ENCODE results near the gene VIL1. TPM values are rescaled to one million over a fixed set of nuclear protein-coding genes. Genes with fewer than 3 reads are reported as not detected.
A peak's percentile ranks its signal among the peaks of the same experiment; 100 is the strongest.

The VIL1 gene
- total RNA-seq, 4 donors from 2014 or later, result not detected

DNA sequence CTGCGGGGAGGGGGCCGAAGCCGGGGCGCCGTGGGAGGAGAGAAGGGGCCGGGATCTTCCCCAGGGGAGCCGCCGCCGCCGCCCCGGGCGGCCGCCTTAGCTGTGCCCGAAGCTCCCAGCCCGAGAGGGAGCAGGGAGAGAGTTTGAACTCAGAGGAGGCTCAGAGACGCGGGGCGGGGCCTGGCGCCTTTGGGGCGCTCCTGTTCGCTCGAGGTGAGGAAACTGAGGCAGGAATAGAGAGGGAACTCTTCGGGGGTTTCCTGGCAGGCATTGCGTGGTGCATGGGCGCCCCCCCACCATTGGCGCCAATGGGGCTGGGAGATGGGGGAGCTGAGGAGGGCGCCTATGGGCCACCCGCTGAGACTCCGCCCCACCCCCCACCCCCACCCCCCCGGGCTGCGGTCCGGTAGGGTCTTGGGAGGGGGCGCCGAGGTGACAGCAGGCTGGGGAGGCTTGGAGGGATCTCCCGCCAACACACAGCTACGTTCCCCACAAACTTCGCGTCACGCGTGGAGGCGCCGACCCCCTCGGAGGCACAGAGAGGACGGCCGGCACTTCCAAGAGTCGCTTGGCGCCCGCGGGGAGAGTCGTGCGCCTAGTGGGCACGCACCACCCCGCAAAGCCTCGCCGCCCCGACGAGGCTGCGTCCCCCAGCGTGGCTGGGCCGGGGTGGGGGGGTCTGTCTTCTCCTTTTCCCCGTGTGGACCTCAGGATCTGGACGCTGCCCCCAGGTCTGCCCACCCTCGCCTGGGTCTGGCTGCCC, 18.6 kb upstream of the VIL1 start:
- peak overlapping the region; percentile 96 to 100 (median 98) for H3K27ac ChIP-seq
- 0 to 1% methylated on average over 33 to 45 of the region's 63 CpGs for WGBS, 2 donors
- no peaks in the 10 kb centered on the region for H3K27me3 ChIP-seq
- DNase-seq (ENCODE audit: low spot score in 2 of 2), result no peak
- H3K4me3 ChIP-seq, result peak overlapping the region; percentile 72 to 98 (median 94)
- TF ChIP-seq POLR2A (IDR thresholded peaks at IDR 0.05) (peak in 1 of 2 donors; percentile 11), EP300 (IDR thresholded peaks at IDR 0.05) (no peak)
- TF ChIP-seq, protein P1, sequence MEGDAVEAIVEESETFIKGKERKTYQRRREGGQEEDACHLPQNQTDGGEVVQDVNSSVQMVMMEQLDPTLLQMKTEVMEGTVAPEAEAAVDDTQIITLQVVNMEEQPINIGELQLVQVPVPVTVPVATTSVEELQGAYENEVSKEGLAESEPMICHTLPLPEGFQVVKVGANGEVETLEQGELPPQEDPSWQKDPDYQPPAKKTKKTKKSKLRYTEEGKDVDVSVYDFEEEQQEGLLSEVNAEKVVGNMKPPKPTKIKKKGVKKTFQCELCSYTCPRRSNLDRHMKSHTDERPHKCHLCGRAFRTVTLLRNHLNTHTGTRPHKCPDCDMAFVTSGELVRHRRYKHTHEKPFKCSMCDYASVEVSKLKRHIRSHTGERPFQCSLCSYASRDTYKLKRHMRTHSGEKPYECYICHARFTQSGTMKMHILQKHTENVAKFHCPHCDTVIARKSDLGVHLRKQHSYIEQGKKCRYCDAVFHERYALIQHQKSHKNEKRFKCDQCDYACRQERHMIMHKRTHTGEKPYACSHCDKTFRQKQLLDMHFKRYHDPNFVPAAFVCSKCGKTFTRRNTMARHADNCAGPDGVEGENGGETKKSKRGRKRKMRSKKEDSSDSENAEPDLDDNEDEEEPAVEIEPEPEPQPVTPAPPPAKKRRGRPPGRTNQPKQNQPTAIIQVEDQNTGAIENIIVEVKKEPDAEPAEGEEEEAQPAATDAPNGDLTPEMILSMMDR (IDR thresholded peaks at IDR 0.05), result no peak
- no peaks in the 10 kb centered on the region for H3K9me3 ChIP-seq
- H3K36me3 ChIP-seq, result peaks cover 0 to 41% (median 4%) of the 10 kb centered on the region in 3 donors
- H3K4me1 ChIP-seq, result peaks cover 0 to 63% (median 44%) of the 10 kb centered on the region in 4 donors

DNA sequence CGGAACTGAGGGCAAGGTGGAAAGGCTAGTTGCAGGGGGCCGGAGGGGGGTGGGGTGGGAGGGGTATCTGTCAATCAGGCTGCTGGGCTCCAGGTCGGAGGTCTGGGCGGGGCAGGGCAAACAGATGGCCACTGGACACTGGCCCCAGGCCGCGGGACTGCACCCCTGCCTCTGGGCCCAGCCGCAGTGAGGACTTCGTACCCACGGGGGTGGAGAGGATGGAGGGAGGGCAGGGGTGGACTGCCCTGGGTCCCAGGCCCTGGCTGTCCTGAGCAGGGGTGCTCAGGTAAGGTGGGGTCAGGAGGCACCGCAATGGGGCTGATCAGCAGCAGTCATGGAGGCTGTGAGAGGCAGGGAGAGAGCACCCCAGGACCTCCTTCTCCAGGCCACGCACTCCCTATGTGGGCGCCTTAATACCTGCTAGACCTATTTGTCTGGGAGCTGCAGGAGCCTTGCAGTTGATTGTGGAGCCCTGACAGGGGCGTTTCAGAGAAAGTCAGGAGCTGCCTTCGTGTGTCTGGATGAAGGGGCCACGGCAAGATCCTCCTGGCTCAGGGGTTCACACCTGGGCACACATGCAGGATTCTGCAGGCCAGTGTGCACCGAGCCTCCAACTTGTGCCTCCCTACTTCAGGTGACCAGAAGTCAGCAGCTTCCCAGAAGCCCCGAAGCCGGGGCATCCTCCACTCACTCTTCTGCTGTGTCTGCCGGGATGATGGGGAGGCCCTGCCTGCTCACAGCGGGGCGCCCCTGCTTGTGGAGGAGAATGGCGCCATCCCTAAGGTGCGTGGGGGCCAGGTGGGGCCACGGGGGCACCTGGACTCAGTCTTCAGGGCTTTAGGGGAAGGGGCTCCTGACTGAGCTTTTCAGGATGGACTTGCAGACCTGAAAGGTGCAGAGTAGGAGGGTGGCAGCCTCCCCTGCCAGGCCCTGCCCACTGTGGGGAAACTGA, 17.7 kb upstream of the VIL1 start:
- H3K36me3 ChIP-seq, result peaks cover 0 to 41% (median 4%) of the 10 kb centered on the region in 3 donors
- DNase-seq (ENCODE audit: low spot score in 2 of 2), result no peak
- WGBS, 2 donors, result 13 to 18% methylated on average over 7 to 10 of the region's 24 CpGs

DNA sequence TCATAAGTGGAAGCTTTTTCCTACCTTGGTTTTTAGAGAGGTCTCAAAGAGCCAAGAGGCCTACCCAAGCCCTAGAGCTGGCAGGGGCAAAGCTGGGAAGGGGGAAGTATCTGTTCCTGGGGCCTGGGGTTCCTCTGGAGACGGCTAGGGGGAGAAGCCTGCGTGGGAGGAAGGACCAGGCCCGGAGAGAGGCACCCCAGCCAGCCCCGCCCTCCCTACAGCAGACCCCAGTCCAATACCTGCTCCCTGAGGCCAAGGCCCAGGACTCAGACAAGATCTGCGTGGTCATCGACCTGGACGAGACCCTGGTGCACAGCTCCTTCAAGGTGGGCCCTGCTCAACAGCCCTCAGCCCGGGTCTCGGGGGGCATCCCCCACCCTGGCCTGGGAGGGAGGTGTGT, 17.0 kb upstream of the VIL1 start:
- no peaks in the 10 kb centered on the region for H3K9me3 ChIP-seq
- no peak for DNase-seq (ENCODE audit: low spot score in 2 of 2)
- WGBS, 2 donors, result 52 to 64% methylated on average over 8 to 9 of the region's 9 CpGs
- H3K27ac ChIP-seq, result peak overlapping the region; percentile 96 to 100 (median 98)
- peaks cover 0 to 41% (median 4%) of the 10 kb centered on the region in 3 donors for H3K36me3 ChIP-seq
- no peaks in the 10 kb centered on the region for H3K27me3 ChIP-seq
- TF ChIP-seq, protein P1 (IDR thresholded peaks at IDR 0.05), result no peak
- TF ChIP-seq POLR2A (IDR thresholded peaks at IDR 0.05) (no peak), EP300 (IDR thresholded peaks at IDR 0.05) (no peak)
- H3K4me1 ChIP-seq, result peaks cover 0 to 69% (median 46%) of the 10 kb centered on the region in 4 donors
- H3K4me3 ChIP-seq, result peak overlapping the region in 3 of 4 donors; percentile 91 to 98 (median 98)

More for the DNA sequence above, 17.7 kb upstream of the VIL1 start:
- peaks cover 0 to 66% (median 46%) of the 10 kb centered on the region in 4 donors for H3K4me1 ChIP-seq
- H3K27ac ChIP-seq, result peak overlapping the region; percentile 96 to 100 (median 98)
- peak overlapping the region; percentile 72 to 98 (median 94) for H3K4me3 ChIP-seq
- no peak for TF ChIP-seq EP300 (IDR thresholded peaks at IDR 0.05)
- TF ChIP-seq, protein P1 (IDR thresholded peaks at IDR 0.05), result no peak
- no peak for TF ChIP-seq POLR2A (IDR thresholded peaks at IDR 0.05)
- H3K9me3 ChIP-seq, result no peaks in the 10 kb centered on the region
- H3K27me3 ChIP-seq, result no peaks in the 10 kb centered on the region

DNA sequence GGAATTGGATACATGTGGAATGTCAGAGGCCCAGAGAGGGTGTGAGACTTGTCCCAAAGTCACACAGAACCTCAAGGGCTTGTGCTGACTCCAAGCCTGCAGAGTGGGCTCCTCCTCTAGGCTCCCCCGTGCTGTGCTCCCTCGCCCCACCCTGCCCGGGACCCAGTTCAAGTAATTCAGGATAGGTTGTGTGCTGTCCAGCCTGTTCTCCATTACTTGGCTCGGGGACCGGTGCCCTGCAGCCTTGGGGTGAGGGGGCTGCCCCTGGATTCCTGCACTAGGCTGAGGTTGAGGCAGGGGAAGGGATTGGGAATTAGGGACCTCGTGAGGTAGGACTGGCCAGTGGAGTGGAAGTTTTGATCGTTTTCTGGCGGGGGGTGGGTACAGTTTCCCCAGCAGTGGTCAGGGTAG, 16.4 kb upstream of the VIL1 start:
- peak overlapping the region in 1 of 4 donors; percentile 91 for H3K4me3 ChIP-seq
- peak overlapping the region in 3 of 4 donors; percentile 96 to 100 (median 99) for H3K27ac ChIP-seq
- peaks cover 0 to 41% (median 4%) of the 10 kb centered on the region in 3 donors for H3K36me3 ChIP-seq
- H3K27me3 ChIP-seq, result no peaks in the 10 kb centered on the region
- H3K9me3 ChIP-seq, result no peaks in the 10 kb centered on the region
- DNase-seq (ENCODE audit: low spot score in 2 of 2), result no peak
- peaks cover 0 to 71% (median 46%) of the 10 kb centered on the region in 4 donors for H3K4me1 ChIP-seq
- TF ChIP-seq, protein P1 (IDR thresholded peaks at IDR 0.05), result no peak
- TF ChIP-seq EP300 (IDR thresholded peaks at IDR 0.05) (no peak), POLR2A (IDR thresholded peaks at IDR 0.05) (no peak)
- 58 to 60% methylated on average over 2 to 8 of the region's 8 CpGs for WGBS, 2 donors

Data from tibial nerve (tissue), 4 donors.